Caco-2 (cell line): ENCODE measurements around the gene PPP1R12A. TPM values are rescaled to one million over a fixed set of nuclear protein-coding genes. Genes with fewer than 3 reads are reported as not detected.
"Not testable (repeated sequence)": the region's sequence is repeated elsewhere in the genome, so short reads cannot be mapped to it uniquely, and the experiment has no call there.

Experiments
- BruUV-seq: library from RNA; stranded (reverse); fragments of 400-500 nt; replicated peaks from 2 replicates; lab custom pipeline; 2021; lab: Mats Ljungman, UMichigan
- CTCF ChIA-PET: fragments of 300-600 bp; sonication (Branson Sonifier 250); formaldehyde crosslinking; loops from one replicate; lab custom pipeline; 2022; ENCODE audit warnings: antibody characterized with exemption; lab: Charles Lee
- POLR2A ChIA-PET: fragments of 300-600 bp; sonication (Branson Sonifier 250); formaldehyde crosslinking; loops from one replicate; lab custom pipeline; 2022; ENCODE audit warnings: antibody characterized with exemption; lab: Charles Lee
- DNase-seq, 2 experiments: peaks; one replicate each; pipeline versions ENCODE4 v3.0.0 to v3.0.0-alpha.2; 2020 to 2022
- H3K27me3 ChIP-seq: replicated peaks from 2 replicates; pipeline ENCODE4 v1.6.0; 2011; ENCODE audit warnings: low read length; ENCODE audit not compliant: control insufficient read depth, insufficient read depth
- H3K36me3 ChIP-seq: 2 replicates; pipeline ENCODE4 v1.5.1; 2011; ENCODE audit warnings: low read length; ENCODE audit not compliant: control insufficient read depth, insufficient read depth
- H3K4me1 ChIP-seq: fragments of 250-450 bp; sonication (Bioruptor Pico); 2 replicates; pipeline ENCODE4 v1.5.1; 2020; ENCODE audit warnings: mild to moderate bottlenecking
- H3K4me3 ChIP-seq: 2 replicates; pipeline ENCODE4 v1.5.1; 2011; ENCODE audit warnings: low read depth, mild to moderate bottlenecking, control low read depth, low read length
- H3K9me3 ChIP-seq: fragments of 250-450 bp; sonication (Bioruptor Pico); 2 replicates; pipeline ENCODE4 v1.5.1; 2020; ENCODE audit warnings: mild to moderate bottlenecking, moderate library complexity
- H3K27ac Mint-ChIP-seq: one replicate; pipeline ENCODE4 v1.8.0; 2022; ENCODE audit warnings: mixed read lengths; ENCODE audit not compliant: unreplicated experiment
- H3K27me3 Mint-ChIP-seq: one replicate; pipeline ENCODE4 v1.8.0; 2022; ENCODE audit warnings: mixed read lengths; ENCODE audit not compliant: insufficient read depth, unreplicated experiment
- H3K36me3 Mint-ChIP-seq: one replicate; pipeline ENCODE4 v1.8.0; 2022; ENCODE audit warnings: mild to moderate bottlenecking, mixed read lengths; ENCODE audit not compliant: insufficient read depth, unreplicated experiment
- H3K4me1 Mint-ChIP-seq: one replicate; pipeline ENCODE4 v1.8.0; 2022; ENCODE audit warnings: low read depth, mixed read lengths; ENCODE audit not compliant: unreplicated experiment
- H3K4me3 Mint-ChIP-seq: one replicate; pipeline ENCODE4 v1.8.0; 2022; ENCODE audit warnings: mild to moderate bottlenecking, moderate library complexity, mixed read lengths; ENCODE audit not compliant: unreplicated experiment
- H3K9me3 Mint-ChIP-seq: one replicate; pipeline ENCODE4 v1.8.0; 2022; ENCODE audit warnings: mixed read lengths; ENCODE audit not compliant: unreplicated experiment
- CTCF ChIP-seq, 2 experiments: fragments of 200-600 bp in 1 of 2; IDR thresholded peaks; 1 replicate in 1 of 2; 2 replicates in 1 of 2; pipeline versions ENCODE4 v1.5.1 to v1.8.0; 2011 to 2022; ENCODE audit warnings: antibody characterized with exemption in 1 of 2, control low read depth in 1 of 2, inconsistent platforms in 1 of 2, low read depth in 1 of 2, low read length in 1 of 2, mild to moderate bottlenecking in 1 of 2, moderate library complexity in 1 of 2; ENCODE audit not compliant: insufficient read depth in 1 of 2, severe bottlenecking in 1 of 2, unreplicated experiment in 1 of 2
- intact Hi-C: fragments of 100-400 bp; cut with micrococcal nuclease; formaldehyde crosslinking; loops from one replicate; pipeline ENCODE4 v1.10.0; 2022; ENCODE audit not compliant: unreplicated experiment
- total RNA-seq: library from RNA; stranded (reverse); gene quantifications from 2 replicates; pipeline ENCODE4 v1.2.3, GENCODE V29; 2022

PPP1R12A gene
- total RNA-seq, 1 experiment from 2014 or later: 62.5 TPM

GRCh38 chr12:79881351-79881750 lies 53.5 kb downstream of the PPP1R12A start:
- POLR2A ChIA-PET: interaction anchor here (0.6 kb wide), 1 partner anchor 11 kb away, joined by 12 read pairs; no protein-coding TSS in a partner anchor
- intact Hi-C loops: loop anchor here (10.0 kb wide), 1 partner anchor 477 kb away; no protein-coding TSS in a partner anchor
- H3K36me3 Mint-ChIP-seq: peaks cover under 1% of the 10 kb centered on the region
- no peak for TF ChIP-seq CTCF (IDR thresholded peaks at IDR 0.05; ENCODE audit: insufficient read depth in 1 of 2, low read depth in 1 of 2, low read length in 1 of 2, severe bottlenecking in 1 of 2, unreplicated experiment in 1 of 2)
- no peaks in the 10 kb centered on the region for H3K27me3 ChIP-seq
- no peaks in the 10 kb centered on the region for H3K36me3 ChIP-seq
- no TSS peak for BruUV-seq
- H3K4me3 Mint-ChIP-seq: no peak overlapping the region
- no peaks in the 10 kb centered on the region for H3K9me3 Mint-ChIP-seq
- H3K4me1 Mint-ChIP-seq: no peaks in the 10 kb centered on the region
- no peak for DNase-seq
- H3K4me1 ChIP-seq: no peaks in the 10 kb centered on the region
- H3K4me3 ChIP-seq: no peak overlapping the region
- no peaks in the 10 kb centered on the region for H3K27me3 Mint-ChIP-seq
- no peak overlapping the region for H3K27ac Mint-ChIP-seq
- CTCF ChIA-PET: no interaction called here
- no peaks in the 10 kb centered on the region for H3K9me3 ChIP-seq

DNA sequence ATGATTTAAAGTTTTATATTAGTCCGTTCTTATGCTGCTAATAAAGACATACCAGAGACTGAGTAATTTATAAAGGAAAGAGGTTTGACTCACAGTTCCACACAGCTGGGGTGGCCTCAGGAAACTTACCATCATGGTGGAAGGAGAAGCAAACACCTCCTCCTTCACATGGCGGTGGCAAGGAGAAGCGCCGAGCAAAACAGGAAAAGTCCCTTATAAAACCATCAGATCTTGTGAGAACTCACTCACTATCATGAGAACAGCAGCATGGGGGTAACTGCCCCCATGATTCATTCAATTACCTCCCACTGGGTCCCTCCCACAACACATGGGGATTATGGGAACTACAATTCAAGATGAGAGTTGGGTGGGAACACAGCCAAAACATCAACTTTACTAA lies 56.4 kb downstream of the PPP1R12A start:
- H3K9me3 ChIP-seq, H3K4me3 ChIP-seq, BruUV-seq, H3K4me1 ChIP-seq, H3K9me3 Mint-ChIP-seq, H3K27me3 Mint-ChIP-seq, H3K27ac Mint-ChIP-seq, intact Hi-C loops, H3K36me3 ChIP-seq, H3K27me3 ChIP-seq, POLR2A ChIA-PET, H3K4me1 Mint-ChIP-seq, DNase-seq, CTCF ChIA-PET, H3K36me3 Mint-ChIP-seq, H3K4me3 Mint-ChIP-seq: not testable (repeated sequence)

DNA sequence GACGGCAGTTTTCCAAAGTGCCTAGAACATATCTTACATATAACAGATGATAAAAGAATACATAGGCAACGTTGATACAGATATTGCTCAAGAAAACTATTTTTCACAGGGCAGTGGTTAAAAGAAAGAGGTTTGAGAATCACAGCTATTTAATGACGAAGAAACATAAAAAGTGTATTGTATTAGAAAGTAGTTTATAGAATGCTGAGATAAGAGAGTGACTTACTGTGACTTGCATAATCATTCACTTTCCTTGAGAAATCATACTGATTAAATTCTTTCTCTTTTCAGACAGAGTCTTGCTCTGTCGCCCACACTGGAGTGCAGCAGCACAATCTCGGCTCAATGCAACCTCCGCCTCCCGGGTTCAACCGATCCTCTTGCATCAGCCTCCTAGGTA lies 57.7 kb downstream of the PPP1R12A start:
- H3K36me3 Mint-ChIP-seq: peaks cover 6% of the 10 kb centered on the region
- H3K9me3 ChIP-seq: no peaks in the 10 kb centered on the region
- ChIA-PET CTCF (no interaction called here), POLR2A (no interaction called here)
- no peak overlapping the region for H3K27ac Mint-ChIP-seq
- intact Hi-C loops: no loop called here
- no peak overlapping the region for H3K4me3 ChIP-seq
- no peaks in the 10 kb centered on the region for H3K9me3 Mint-ChIP-seq
- H3K4me1 ChIP-seq: no peaks in the 10 kb centered on the region
- no peak for TF ChIP-seq CTCF (IDR thresholded peaks at IDR 0.05; ENCODE audit: insufficient read depth in 1 of 2, low read depth in 1 of 2, low read length in 1 of 2, severe bottlenecking in 1 of 2, unreplicated experiment in 1 of 2)
- BruUV-seq: no TSS peak
- no peaks in the 10 kb centered on the region for H3K27me3 Mint-ChIP-seq
- H3K36me3 ChIP-seq: no peaks in the 10 kb centered on the region
- no peaks in the 10 kb centered on the region for H3K27me3 ChIP-seq
- no peaks in the 10 kb centered on the region for H3K4me1 Mint-ChIP-seq
- H3K4me3 Mint-ChIP-seq: no peak overlapping the region
- DNase-seq: no peak

GRCh38 chr12:79874665-79875064 lies 60.2 kb downstream of the PPP1R12A start:
- no peak for DNase-seq
- Histone ChIP-seq H3K4me1 (no peaks in the 10 kb centered on the region), H3K36me3 (no peaks in the 10 kb centered on the region), H3K27me3 (no peaks in the 10 kb centered on the region), H3K9me3 (no peaks in the 10 kb centered on the region), H3K4me3 (no peak overlapping the region)
- Mint-ChIP-seq H3K9me3 (no peaks in the 10 kb centered on the region), H3K27ac (no peak overlapping the region), H3K4me3 (no peak overlapping the region), H3K36me3 (peaks cover 17% of the 10 kb centered on the region), H3K27me3 (no peaks in the 10 kb centered on the region), H3K4me1 (no peaks in the 10 kb centered on the region)
- intact Hi-C loops: no loop called here
- no peak for TF ChIP-seq CTCF (IDR thresholded peaks at IDR 0.05; ENCODE audit: insufficient read depth in 1 of 2, low read depth in 1 of 2, low read length in 1 of 2, severe bottlenecking in 1 of 2, unreplicated experiment in 1 of 2)
- ChIA-PET CTCF (no interaction called here), POLR2A (no interaction called here)
- no TSS peak for BruUV-seq
